GM10248 (cell line): ENCODE data around the gene CAMK1D.
A peak's percentile ranks its signal among the peaks of the same experiment; 100 is the strongest.

Source experiments
- CTCF ChIA-PET: fragments of 300-600 bp; sonication (Branson Sonifier 250); formaldehyde crosslinking; extraction: SDS; loops from one replicate; lab custom pipeline; 2021; ENCODE audit warnings: antibody characterized with exemption; lab: Yijun Ruan, JAX
- POLR2A ChIA-PET: fragments of 350-650 bp; sonication (Branson Sonifier 250); formaldehyde crosslinking; extraction: SDS; loops from one replicate; lab custom pipeline; 2020; ENCODE audit warnings: antibody characterized with exemption; lab: Yijun Ruan, JAX
- DNase-seq: peaks from one replicate; pipeline ENCODE4 v3.0.0; 2012; ENCODE audit errors: extremely low spot score
- TF ChIP-seq, protein P1 (sequence below): IDR thresholded peaks from 2 replicates; pipeline ENCODE4 v1.5.1; 2012; ENCODE audit warnings: mild to moderate bottlenecking, low read depth; ENCODE audit errors: extremely low read depth, missing control alignments, control extremely low read depth

Gene CAMK1D

DNA sequence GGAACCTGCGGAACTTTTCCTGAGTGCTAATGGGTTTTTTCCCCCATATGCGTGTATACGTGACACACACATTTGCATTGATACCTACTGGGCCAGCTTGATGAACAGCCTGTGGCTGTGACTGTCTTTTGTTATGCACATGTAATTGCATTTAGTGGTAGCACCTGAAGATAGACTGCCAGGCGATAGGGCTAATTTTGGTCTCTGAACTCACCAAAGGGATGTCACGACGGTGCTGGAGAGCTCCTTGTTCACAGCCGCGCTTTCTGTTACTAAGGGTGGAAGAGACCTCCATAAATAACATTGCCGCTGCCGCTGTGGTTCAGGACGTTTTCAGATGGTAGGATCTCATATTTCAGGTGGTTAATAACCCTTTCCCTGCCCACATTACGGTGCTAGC lies 133.2 kb downstream of the CAMK1D start:
- POLR2A ChIA-PET, result no interaction called here
- CTCF ChIA-PET, result interaction anchor here (0.7 to 1.1 kb wide), 2 partner anchors 11 to 12 kb away, joined by 3 read pairs; no protein-coding TSS in a partner anchor
- peak; percentile 42 for DNase-seq
- TF ChIP-seq, protein P1, sequence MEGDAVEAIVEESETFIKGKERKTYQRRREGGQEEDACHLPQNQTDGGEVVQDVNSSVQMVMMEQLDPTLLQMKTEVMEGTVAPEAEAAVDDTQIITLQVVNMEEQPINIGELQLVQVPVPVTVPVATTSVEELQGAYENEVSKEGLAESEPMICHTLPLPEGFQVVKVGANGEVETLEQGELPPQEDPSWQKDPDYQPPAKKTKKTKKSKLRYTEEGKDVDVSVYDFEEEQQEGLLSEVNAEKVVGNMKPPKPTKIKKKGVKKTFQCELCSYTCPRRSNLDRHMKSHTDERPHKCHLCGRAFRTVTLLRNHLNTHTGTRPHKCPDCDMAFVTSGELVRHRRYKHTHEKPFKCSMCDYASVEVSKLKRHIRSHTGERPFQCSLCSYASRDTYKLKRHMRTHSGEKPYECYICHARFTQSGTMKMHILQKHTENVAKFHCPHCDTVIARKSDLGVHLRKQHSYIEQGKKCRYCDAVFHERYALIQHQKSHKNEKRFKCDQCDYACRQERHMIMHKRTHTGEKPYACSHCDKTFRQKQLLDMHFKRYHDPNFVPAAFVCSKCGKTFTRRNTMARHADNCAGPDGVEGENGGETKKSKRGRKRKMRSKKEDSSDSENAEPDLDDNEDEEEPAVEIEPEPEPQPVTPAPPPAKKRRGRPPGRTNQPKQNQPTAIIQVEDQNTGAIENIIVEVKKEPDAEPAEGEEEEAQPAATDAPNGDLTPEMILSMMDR, result no peak

DNA sequence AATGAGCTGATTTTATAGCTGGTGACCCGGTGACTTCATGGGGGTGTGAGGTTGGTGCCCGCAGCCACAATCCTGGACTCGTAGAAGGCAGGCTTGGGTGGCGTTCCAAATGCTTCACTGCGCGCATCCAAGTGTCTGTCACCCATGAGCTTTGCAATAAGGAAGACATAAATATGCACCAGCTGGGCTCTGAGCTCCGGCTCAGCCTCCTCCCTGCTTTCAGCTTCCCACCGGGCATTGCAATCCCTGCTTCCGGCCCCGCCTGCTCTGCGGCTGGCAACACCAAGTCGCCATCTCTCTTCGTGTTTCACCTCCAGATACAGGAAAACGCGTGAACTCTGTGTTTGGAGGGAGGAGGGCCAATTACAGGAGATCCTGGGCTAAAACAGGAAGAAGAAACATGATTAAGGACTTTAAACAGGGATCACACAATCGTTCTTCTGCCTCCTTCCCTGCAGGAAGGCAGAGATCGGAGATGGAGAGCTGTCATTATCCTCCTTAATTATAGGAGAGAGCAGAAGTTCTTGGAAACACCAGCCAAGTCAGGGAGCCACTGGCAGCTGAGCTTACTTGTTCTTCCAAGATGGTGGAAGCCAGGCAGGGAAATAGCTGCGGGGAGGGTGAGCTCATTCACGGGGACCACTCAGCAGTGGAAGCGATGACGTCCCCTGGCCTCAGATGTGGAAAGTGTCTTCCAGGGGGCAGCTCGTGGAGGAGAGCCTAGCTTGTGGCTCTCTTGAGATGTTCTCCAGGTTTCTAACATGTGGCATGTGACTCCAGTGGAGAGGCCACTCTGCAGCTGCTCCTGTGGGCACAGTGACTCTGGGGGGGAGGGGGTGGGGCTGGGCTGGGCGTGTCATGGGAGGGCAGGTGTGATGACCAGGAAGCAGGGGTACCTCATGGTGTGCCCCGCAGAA lies 134.9 kb downstream of the CAMK1D start:
- POLR2A ChIA-PET, result no interaction called here
- DNase-seq, result no peak
- TF ChIP-seq, protein P1, result no peak
- CTCF ChIA-PET, result interaction anchor here (0.6 to 3.7 kb wide), 9 partner anchors 8 to 228 kb away, joined by 3 to 15 read pairs (median 4); no protein-coding TSS in a partner anchor

DNA sequence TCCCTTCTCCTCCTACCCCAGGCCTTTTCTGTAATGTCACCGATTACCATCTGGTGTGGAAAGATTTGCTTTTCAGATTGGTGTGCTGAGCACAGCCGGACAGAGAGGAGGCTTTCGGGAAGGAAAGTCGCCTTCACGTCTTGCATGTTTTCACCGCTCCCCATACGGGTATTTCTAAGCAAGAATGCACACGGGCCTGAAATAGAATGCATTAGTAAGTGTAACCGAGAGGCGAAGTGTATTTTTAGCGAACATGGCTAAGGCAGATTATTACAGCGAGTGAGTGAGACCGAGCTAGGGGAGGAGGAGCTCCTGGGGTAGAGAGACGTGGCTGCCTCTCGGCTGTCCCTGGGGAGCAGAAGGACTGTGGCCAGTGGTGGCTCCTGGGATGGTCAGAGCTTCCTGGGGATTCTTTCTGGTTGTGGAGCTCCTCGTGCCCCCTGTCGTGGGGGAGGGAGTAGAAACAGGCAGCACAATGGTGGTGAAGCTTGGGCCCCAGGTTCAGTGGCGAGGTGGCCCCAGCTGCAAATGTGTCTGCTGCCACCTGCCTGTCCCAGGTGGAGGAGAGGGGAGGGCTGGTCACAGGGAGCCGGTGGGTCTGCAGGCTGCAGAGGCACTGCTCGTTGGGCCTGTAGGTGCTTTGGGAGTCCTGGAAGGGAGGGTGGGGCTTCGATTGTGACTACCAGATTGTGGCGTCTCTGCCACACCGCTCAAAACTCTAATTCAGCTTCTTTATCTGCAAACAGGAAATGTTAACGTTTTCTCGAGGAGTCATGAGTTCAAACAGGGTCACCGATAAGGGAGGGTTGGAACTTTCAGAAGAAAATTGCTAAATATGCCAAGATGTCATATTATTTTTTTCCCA lies 135.8 kb downstream of the CAMK1D start:
- ChIA-PET CTCF (interaction anchor here (0.7 to 3.7 kb wide), 7 partner anchors 9 to 271 kb away, joined by 3 to 15 read pairs (median 4); no protein-coding TSS in a partner anchor), POLR2A (no interaction called here)
- TF ChIP-seq, protein P1, result peak; percentile 40
- peak; percentile 80 for DNase-seq

DNA sequence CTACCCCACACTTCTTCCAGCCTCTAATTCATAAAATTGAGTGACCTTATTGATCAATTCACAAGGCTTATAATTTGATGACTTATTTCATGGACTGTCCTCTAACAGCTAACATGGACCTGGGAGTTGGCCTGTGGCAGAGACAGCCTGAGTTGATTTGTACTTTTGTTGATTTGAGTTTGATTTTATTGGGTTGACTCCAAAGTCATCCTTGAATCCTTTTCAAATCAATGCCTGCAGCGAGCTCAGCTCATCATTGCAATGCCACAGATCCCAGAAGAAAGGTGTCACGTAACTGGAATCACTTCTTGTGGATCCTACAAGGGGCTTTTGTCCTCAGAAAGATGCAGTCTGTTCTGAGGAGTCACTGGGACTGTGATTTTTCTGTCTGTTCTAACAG lies 138.0 kb downstream of the CAMK1D start:
- no peak for DNase-seq
- TF ChIP-seq, protein P1, result no peak
- POLR2A ChIA-PET, result no interaction called here
- CTCF ChIA-PET, result interaction anchor here (1.0 to 3.7 kb wide), 7 partner anchors 7 to 273 kb away, joined by 3 to 15 read pairs (median 5); no protein-coding TSS in a partner anchor

DNA sequence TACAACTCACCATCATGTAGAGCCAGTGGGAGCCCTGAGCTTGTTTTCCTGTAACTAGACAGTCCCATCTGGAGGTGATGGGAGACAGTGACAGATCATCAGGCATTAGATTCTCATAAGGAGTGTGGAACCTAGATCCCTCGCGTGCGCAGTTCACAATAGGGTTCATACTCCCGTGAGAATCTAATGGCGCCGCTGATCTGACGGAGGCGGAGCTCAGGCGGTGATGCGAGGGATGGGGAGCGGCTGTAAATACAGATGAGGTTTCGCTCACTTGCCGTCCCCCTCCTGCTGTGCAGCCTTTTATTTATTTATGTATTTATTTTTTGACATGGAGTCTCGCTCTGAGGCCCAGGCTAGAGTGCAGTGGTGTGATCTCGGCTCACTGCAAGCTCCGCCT lies 139.3 kb downstream of the CAMK1D start:
- no peak for DNase-seq
- ChIA-PET POLR2A (no interaction called here), CTCF (interaction anchor here (1.1 to 1.4 kb wide), 2 partner anchors 9 to 45 kb away, joined by 3 to 5 read pairs; no protein-coding TSS in a partner anchor)
- TF ChIP-seq, protein P1, result no peak

DNA sequence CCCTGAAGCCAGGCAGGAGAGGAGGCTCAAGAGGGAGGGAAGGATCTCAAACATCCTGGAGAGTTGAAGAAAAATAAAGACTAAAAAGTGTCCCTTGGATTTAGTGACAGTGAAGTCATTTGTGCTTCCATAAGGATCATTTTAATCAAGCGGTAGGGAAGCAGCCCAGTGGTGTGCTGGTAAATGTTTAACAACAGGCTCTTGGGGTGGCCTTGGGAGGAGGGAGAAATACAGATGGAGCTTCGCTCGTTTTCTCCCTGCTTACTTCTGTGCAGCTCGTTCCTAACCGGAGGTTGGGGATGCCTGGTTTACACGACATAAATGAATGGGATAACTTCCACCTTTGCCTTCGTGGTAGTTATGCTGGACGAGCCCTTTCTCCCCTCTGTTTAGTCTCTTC lies 140.0 kb downstream of the CAMK1D start:
- CTCF ChIA-PET, result interaction anchor here (1.1 to 1.4 kb wide), 2 partner anchors 9 to 45 kb away, joined by 3 to 5 read pairs; no protein-coding TSS in a partner anchor
- no peak for DNase-seq
- POLR2A ChIA-PET, result no interaction called here
- TF ChIP-seq, protein P1, result no peak
